HEK293 (cell line): ENCODE results near the gene TPGS2.

Experiments used
- CTCF ChIA-PET: fragments of 350-600 bp; formaldehyde crosslinking; extraction: SDS; loops from one replicate; lab custom pipeline; 2021; ENCODE audit warnings: antibody characterized with exemption; lab: Yijun Ruan, JAX
- POLR2A ChIA-PET: fragments of 300-600 bp; formaldehyde crosslinking; extraction: SDS; loops from one replicate; lab custom pipeline; 2020; ENCODE audit warnings: antibody characterized with exemption, inconsistent platforms; lab: Yijun Ruan, JAX
- H3K27ac ChIP-seq: fragments of 200-500 bp; sonication (Bioruptor generic); 2 replicates; pipeline ENCODE4 v1.5.1; 2014; ENCODE audit warnings: low read depth, low read length, control low read depth, inconsistent platforms; ENCODE audit errors: extremely low read depth
- H3K36me3 ChIP-seq, 2 experiments: fragments of 200-500 bp in 1 of 2; sonication (Bioruptor generic) in 1 of 2; 1 replicate in 1 of 2; 2 replicates in 1 of 2; pipeline ENCODE4 v1.5.1; 2014 to 2017; ENCODE audit warnings: inconsistent platforms in 2 of 2, low read length in 2 of 2; ENCODE audit not compliant: control insufficient read depth in 2 of 2, insufficient read depth in 1 of 2
- H3K4me1 ChIP-seq: fragments of 200-500 bp; sonication (Bioruptor generic); 2 replicates; pipeline ENCODE4 v1.5.1; 2014; ENCODE audit warnings: mild to moderate bottlenecking, low read length, inconsistent platforms; ENCODE audit not compliant: control insufficient read depth, insufficient read depth
- H3K4me3 ChIP-seq: 2 replicates; pipeline ENCODE4 v1.5.1; 2011; ENCODE audit warnings: low read depth, mild to moderate bottlenecking, control low read depth, low read length, moderate library complexity
- H3K9me3 ChIP-seq: fragments of 200-500 bp; sonication (Bioruptor generic); 2 replicates; pipeline ENCODE4 v1.5.1; 2014; ENCODE audit warnings: low read depth, low read length, inconsistent platforms; ENCODE audit not compliant: control insufficient read depth, insufficient read depth
- KLF9 ChIP-seq: fragments of 450-650 bp; formaldehyde crosslinking; IDR thresholded peaks from 2 replicates; pipeline ENCODE4 v1.5.1; 2016; ENCODE audit warnings: missing biosample characterization, missing genetic modification characterization, low read depth
- SALL2 ChIP-seq: fragments of 450-650 bp; formaldehyde crosslinking; IDR thresholded peaks from 2 replicates; pipeline ENCODE4 v1.5.0; 2017; ENCODE audit warnings: missing biosample characterization, mild to moderate bottlenecking, missing genetic modification characterization, borderline replicate concordance
- SCRT2 ChIP-seq: fragments of 450-650 bp; formaldehyde crosslinking; IDR thresholded peaks from 2 replicates; pipeline ENCODE4 v1.5.1; 2016; ENCODE audit warnings: missing biosample characterization, missing genetic modification characterization
- SP3 ChIP-seq: fragments of 450-650 bp; formaldehyde crosslinking; IDR thresholded peaks from 2 replicates; pipeline ENCODE4 v1.5.1; 2016; ENCODE audit warnings: missing biosample characterization, missing genetic modification characterization
- WT1 ChIP-seq: fragments of 450-650 bp; formaldehyde crosslinking; IDR thresholded peaks from 2 replicates; pipeline ENCODE4 v1.5.1; 2016; ENCODE audit warnings: missing biosample characterization, missing genetic modification characterization
- ZBTB17 ChIP-seq: fragments of 450-650 bp; formaldehyde crosslinking; IDR thresholded peaks from 2 replicates; pipeline ENCODE4 v1.5.1; 2016; ENCODE audit warnings: missing biosample characterization, missing genetic modification characterization
- ZFHX2 ChIP-seq: fragments of 450-650 bp; formaldehyde crosslinking; conservative IDR thresholded peaks from 2 replicates; pipeline ENCODE4 v1.5.1; 2016; ENCODE audit warnings: missing biosample characterization, missing genetic modification characterization
- ZNF114 ChIP-seq: fragments of 450-650 bp; formaldehyde crosslinking; IDR thresholded peaks from 2 replicates; pipeline ENCODE4 v1.5.0; 2017; ENCODE audit warnings: missing biosample characterization, missing genetic modification characterization
- ZNF140 ChIP-seq: fragments of 450-650 bp; formaldehyde crosslinking; IDR thresholded peaks from 2 replicates; pipeline ENCODE4 v1.5.1; 2016; ENCODE audit warnings: missing biosample characterization, missing genetic modification characterization
- ZNF239 ChIP-seq: fragments of 450-650 bp; formaldehyde crosslinking; IDR thresholded peaks from 2 replicates; pipeline ENCODE4 v1.5.1; 2016; ENCODE audit warnings: missing biosample characterization, missing genetic modification characterization
- ZNF248 ChIP-seq: fragments of 450-650 bp; formaldehyde crosslinking; IDR thresholded peaks from 2 replicates; pipeline ENCODE4 v1.5.1; 2017; ENCODE audit warnings: missing biosample characterization, missing genetic modification characterization
- ZNF350 ChIP-seq: fragments of 450-650 bp; formaldehyde crosslinking; IDR thresholded peaks from 2 replicates; pipeline ENCODE4 v1.5.0; 2017; ENCODE audit warnings: missing biosample characterization, mild to moderate bottlenecking, missing genetic modification characterization
- ZNF433 ChIP-seq: fragments of 450-650 bp; formaldehyde crosslinking; IDR thresholded peaks from 2 replicates; pipeline ENCODE4 v1.5.1; 2016; ENCODE audit warnings: missing biosample characterization, missing genetic modification characterization, low read depth
- ZNF48 ChIP-seq: fragments of 450-650 bp; formaldehyde crosslinking; IDR thresholded peaks from 2 replicates; pipeline ENCODE4 v1.5.1; 2016; ENCODE audit warnings: missing biosample characterization, missing genetic modification characterization
- ZNF501 ChIP-seq: fragments of 450-650 bp; formaldehyde crosslinking; IDR thresholded peaks from 2 replicates; pipeline ENCODE4 v1.5.1; 2016; ENCODE audit warnings: missing biosample characterization, missing genetic modification characterization
- ZNF560 ChIP-seq: fragments of 450-650 bp; formaldehyde crosslinking; IDR thresholded peaks from 2 replicates; pipeline ENCODE4 v1.5.1; 2017; ENCODE audit warnings: missing biosample characterization, missing genetic modification characterization, borderline replicate concordance
- ZNF654 ChIP-seq: fragments of 450-650 bp; formaldehyde crosslinking; IDR thresholded peaks from 2 replicates; pipeline ENCODE4 v1.5.1; 2016; ENCODE audit warnings: low read depth, missing biosample characterization, missing genetic modification characterization
- ZNF670 ChIP-seq: fragments of 450-650 bp; formaldehyde crosslinking; IDR thresholded peaks from 2 replicates; pipeline ENCODE4 v1.5.1; 2016; ENCODE audit warnings: missing biosample characterization, missing genetic modification characterization, low read depth
- ZNF830 ChIP-seq: fragments of 450-650 bp; IDR thresholded peaks from 2 replicates; pipeline ENCODE4 v1.5.0; 2018; ENCODE audit warnings: missing biosample characterization, missing genetic modification characterization, low read depth, mild to moderate bottlenecking, moderate library complexity
- TF ChIP-seq, protein P1 (sequence below): fragments of 450-650 bp; formaldehyde crosslinking; IDR thresholded peaks from 2 replicates; pipeline ENCODE4 v1.5.1; 2016; ENCODE audit warnings: missing biosample characterization, missing genetic modification characterization
- TF ChIP-seq, protein P2 (sequence below): fragments of 450-650 bp; formaldehyde crosslinking; IDR thresholded peaks from 2 replicates; pipeline ENCODE4 v1.5.1; 2016; ENCODE audit warnings: missing biosample characterization, missing genetic modification characterization
- TF ChIP-seq, protein P3 (sequence below): fragments of 450-650 bp; formaldehyde crosslinking; IDR thresholded peaks from 2 replicates; pipeline ENCODE4 v1.5.1; 2016; ENCODE audit warnings: missing biosample characterization, missing genetic modification characterization, borderline replicate concordance

The TPGS2 gene

DNA sequence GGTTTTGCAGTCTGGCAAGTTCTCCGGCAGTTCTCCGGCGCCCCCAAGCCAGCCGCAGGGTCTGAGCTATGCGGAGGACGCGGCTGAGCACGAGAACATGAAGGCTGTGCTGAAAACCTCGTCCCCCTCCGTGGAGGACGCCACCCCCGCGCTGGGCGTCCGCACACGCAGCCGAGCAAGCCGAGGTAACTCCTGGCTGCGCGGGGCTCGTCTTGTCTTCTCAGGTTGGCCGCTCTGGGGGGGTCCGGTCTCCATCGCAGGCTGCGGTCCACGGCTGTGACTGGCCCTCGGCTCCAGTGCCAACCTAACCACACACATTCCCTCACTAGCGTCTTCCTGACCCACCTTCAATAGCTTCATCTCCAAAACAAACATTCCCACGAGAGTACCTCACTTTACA, 68.2 kb downstream of the TPGS2 start:
- Histone ChIP-seq H3K27ac (no peak overlapping the region), H3K4me1 (no peaks in the 10 kb centered on the region), H3K4me3 (no peak overlapping the region), H3K36me3 (peaks cover 0 to 6% of the 10 kb centered on the region in 2 experiments; a peak in 1 of 3 replicates), H3K9me3 (no peaks in the 10 kb centered on the region)
- CTCF ChIA-PET, result interaction anchor here (0.6 to 1.5 kb wide), 4 partner anchors 12 to 72 kb away, joined by 3 to 13 read pairs (median 6); no protein-coding TSS in a partner anchor
- POLR2A ChIA-PET, result no interaction called here
- TF ChIP-seq SCRT2 (tag by site-specific recombination) (no peak), ZNF48 (tag by site-specific recombination) (no peak), ZBTB17 (tag by site-specific recombination) (no peak), WT1 (tag by site-specific recombination) (no peak), ZNF239 (no peak), SP3 (no peak)
- TF ChIP-seq, protein P1, sequence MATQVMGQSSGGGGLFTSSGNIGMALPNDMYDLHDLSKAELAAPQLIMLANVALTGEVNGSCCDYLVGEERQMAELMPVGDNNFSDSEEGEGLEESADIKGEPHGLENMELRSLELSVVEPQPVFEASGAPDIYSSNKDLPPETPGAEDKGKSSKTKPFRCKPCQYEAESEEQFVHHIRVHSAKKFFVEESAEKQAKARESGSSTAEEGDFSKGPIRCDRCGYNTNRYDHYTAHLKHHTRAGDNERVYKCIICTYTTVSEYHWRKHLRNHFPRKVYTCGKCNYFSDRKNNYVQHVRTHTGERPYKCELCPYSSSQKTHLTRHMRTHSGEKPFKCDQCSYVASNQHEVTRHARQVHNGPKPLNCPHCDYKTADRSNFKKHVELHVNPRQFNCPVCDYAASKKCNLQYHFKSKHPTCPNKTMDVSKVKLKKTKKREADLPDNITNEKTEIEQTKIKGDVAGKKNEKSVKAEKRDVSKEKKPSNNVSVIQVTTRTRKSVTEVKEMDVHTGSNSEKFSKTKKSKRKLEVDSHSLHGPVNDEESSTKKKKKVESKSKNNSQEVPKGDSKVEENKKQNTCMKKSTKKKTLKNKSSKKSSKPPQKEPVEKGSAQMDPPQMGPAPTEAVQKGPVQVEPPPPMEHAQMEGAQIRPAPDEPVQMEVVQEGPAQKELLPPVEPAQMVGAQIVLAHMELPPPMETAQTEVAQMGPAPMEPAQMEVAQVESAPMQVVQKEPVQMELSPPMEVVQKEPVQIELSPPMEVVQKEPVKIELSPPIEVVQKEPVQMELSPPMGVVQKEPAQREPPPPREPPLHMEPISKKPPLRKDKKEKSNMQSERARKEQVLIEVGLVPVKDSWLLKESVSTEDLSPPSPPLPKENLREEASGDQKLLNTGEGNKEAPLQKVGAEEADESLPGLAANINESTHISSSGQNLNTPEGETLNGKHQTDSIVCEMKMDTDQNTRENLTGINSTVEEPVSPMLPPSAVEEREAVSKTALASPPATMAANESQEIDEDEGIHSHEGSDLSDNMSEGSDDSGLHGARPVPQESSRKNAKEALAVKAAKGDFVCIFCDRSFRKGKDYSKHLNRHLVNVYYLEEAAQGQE (tag by site-specific recombination), result no peak

- Histone ChIP-seq H3K27ac (no peak overlapping the region), H3K4me1 (no peaks in the 10 kb centered on the region), H3K9me3 (no peaks in the 10 kb centered on the region), H3K36me3 (peaks cover 0 to 6% of the 10 kb centered on the region in 2 experiments; a peak in 1 of 3 replicates)
- ChIA-PET CTCF (interaction anchor here (1.1 to 3.6 kb wide), 3 partner anchors 11 to 72 kb away, joined by 3 to 35 read pairs (median 5); no protein-coding TSS in a partner anchor), POLR2A (no interaction called here)
- TF ChIP-seq ZNF350 (tag by site-specific recombination) (no peak), ZNF248 (tag by site-specific recombination) (no peak), KLF9 (tag by site-specific recombination) (no peak), ZNF560 (tag by site-specific recombination) (no peak), ZNF501 (tag by site-specific recombination) (no peak), ZNF654 (tag by site-specific recombination) (no peak), SALL2 (tag by site-specific recombination) (no peak), ZNF830 (tag by site-specific recombination) (no peak), ZNF140 (tag by site-specific recombination) (no peak)
- TF ChIP-seq, protein P2, sequence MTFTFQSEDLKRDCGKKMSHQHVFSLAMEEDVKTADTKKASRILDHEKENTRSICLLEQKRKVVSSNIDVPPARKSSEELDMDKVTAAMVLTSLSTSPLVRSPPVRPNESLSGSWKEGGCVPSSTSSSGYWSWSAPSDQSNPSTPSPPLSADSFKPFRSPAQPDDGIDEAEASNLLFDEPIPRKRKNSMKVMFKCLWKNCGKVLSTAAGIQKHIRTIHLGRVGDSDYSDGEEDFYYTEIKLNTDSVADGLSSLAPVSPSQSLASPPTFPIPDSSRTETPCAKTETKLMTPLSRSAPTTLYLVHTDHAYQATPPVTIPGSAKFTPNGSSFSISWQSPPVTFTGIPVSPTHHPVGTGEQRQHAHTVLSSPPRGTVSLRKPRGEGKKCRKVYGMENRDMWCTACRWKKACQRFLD (tag by site-specific recombination), result no peak
- TF ChIP-seq, all 188 proteins: peak for 0
- H3K4me3 ChIP-seq, result no peak overlapping the region
Measured at GRCh38 chr18:36759167-36759776, 69.5 kb downstream of the TPGS2 start.

DNA sequence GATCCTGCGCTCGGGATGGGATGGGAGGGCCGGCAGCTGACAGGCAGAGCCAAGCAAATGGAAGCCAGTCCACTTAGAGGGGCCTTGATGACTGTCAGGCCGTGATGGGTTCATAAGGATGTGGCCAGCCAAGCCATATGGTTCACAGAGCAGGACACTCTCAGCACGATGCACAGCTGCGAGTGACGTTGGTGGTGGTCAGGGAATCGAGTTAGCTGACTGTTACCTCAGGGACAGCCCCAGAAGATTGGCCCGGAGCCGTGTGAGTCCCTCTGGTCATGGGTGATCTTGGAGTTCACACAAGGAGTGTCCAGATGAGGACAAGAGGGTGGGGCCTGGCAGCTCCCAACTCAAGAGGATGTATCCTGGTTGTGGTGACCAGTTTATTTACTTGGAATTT, 70.2 kb downstream of the TPGS2 start:
- H3K27ac ChIP-seq, result no peak overlapping the region
- peaks cover 0 to 6% of the 10 kb centered on the region in 2 experiments; a peak in 1 of 3 replicates for H3K36me3 ChIP-seq
- ChIA-PET CTCF (interaction anchor here (1.1 to 3.6 kb wide), 2 partner anchors 52 to 71 kb away, joined by 3 to 35 read pairs; no protein-coding TSS in a partner anchor), POLR2A (no interaction called here)
- no peak overlapping the region for H3K4me3 ChIP-seq
- H3K4me1 ChIP-seq, result no peaks in the 10 kb centered on the region
- H3K9me3 ChIP-seq, result no peaks in the 10 kb centered on the region
- TF ChIP-seq ZFHX2 (no peak), ZNF433 (tag by site-specific recombination) (no peak), ZNF114 (tag by site-specific recombination) (no peak), ZNF670 (tag by site-specific recombination) (no peak)
- TF ChIP-seq, protein P3, sequence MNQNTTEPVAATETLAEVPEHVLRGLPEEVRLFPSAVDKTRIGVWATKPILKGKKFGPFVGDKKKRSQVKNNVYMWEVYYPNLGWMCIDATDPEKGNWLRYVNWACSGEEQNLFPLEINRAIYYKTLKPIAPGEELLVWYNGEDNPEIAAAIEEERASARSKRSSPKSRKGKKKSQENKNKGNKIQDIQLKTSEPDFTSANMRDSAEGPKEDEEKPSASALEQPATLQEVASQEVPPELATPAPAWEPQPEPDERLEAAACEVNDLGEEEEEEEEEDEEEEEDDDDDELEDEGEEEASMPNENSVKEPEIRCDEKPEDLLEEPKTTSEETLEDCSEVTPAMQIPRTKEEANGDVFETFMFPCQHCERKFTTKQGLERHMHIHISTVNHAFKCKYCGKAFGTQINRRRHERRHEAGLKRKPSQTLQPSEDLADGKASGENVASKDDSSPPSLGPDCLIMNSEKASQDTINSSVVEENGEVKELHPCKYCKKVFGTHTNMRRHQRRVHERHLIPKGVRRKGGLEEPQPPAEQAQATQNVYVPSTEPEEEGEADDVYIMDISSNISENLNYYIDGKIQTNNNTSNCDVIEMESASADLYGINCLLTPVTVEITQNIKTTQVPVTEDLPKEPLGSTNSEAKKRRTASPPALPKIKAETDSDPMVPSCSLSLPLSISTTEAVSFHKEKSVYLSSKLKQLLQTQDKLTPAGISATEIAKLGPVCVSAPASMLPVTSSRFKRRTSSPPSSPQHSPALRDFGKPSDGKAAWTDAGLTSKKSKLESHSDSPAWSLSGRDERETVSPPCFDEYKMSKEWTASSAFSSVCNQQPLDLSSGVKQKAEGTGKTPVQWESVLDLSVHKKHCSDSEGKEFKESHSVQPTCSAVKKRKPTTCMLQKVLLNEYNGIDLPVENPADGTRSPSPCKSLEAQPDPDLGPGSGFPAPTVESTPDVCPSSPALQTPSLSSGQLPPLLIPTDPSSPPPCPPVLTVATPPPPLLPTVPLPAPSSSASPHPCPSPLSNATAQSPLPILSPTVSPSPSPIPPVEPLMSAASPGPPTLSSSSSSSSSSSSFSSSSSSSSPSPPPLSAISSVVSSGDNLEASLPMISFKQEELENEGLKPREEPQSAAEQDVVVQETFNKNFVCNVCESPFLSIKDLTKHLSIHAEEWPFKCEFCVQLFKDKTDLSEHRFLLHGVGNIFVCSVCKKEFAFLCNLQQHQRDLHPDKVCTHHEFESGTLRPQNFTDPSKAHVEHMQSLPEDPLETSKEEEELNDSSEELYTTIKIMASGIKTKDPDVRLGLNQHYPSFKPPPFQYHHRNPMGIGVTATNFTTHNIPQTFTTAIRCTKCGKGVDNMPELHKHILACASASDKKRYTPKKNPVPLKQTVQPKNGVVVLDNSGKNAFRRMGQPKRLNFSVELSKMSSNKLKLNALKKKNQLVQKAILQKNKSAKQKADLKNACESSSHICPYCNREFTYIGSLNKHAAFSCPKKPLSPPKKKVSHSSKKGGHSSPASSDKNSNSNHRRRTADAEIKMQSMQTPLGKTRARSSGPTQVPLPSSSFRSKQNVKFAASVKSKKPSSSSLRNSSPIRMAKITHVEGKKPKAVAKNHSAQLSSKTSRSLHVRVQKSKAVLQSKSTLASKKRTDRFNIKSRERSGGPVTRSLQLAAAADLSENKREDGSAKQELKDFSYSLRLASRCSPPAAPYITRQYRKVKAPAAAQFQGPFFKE (tag by site-specific recombination), result no peak
